Skeletal muscle satellite cell (primary cell): ENCODE results near the gene EME2.

ENCODE experiments used
- H3K27me3 ChIP-seq: 2 replicates; pipeline ENCODE4 v1.7.0; 2013; ENCODE audit warnings: low read length; ENCODE audit not compliant: control insufficient read depth, insufficient read depth
- H3K36me3 ChIP-seq: 2 replicates; pipeline ENCODE4 v1.7.0; 2013; ENCODE audit warnings: mild to moderate bottlenecking, control low read depth, low read length; ENCODE audit not compliant: insufficient read depth
- H3K4me1 ChIP-seq: 2 replicates; pipeline ENCODE4 v1.7.0; 2013; ENCODE audit warnings: low read length; ENCODE audit not compliant: control insufficient read depth, insufficient read depth
- H3K4me2 ChIP-seq: 2 replicates; pipeline ENCODE4 v1.7.0; 2013; ENCODE audit warnings: mild to moderate bottlenecking, low read length
- H3K4me3 ChIP-seq: 2 replicates; pipeline ENCODE4 v1.7.0; 2013; ENCODE audit warnings: low read length
- H3K9ac ChIP-seq: 2 replicates; pipeline ENCODE4 v1.7.0; 2013; ENCODE audit warnings: mild to moderate bottlenecking, low read depth, low read length, moderate library complexity
- H3K9me3 ChIP-seq: replicated peaks from 2 replicates; pipeline ENCODE4 v1.7.0; 2013; ENCODE audit warnings: mild to moderate bottlenecking, control low read depth, low read length

The EME2 gene

GRCh38 chr16:1762196-1762878 is 10.3 kb upstream of the EME2 start:
- H3K27me3 ChIP-seq = no peaks in the 10 kb centered on the region
- H3K9me3 ChIP-seq = no peaks in the 10 kb centered on the region
- no peak overlapping the region for H3K4me3 ChIP-seq
- peaks cover 71% of the 10 kb centered on the region for H3K36me3 ChIP-seq
- no peak overlapping the region for H3K4me2 ChIP-seq
- H3K4me1 ChIP-seq = no peaks in the 10 kb centered on the region
- no peak overlapping the region for H3K9ac ChIP-seq

DNA sequence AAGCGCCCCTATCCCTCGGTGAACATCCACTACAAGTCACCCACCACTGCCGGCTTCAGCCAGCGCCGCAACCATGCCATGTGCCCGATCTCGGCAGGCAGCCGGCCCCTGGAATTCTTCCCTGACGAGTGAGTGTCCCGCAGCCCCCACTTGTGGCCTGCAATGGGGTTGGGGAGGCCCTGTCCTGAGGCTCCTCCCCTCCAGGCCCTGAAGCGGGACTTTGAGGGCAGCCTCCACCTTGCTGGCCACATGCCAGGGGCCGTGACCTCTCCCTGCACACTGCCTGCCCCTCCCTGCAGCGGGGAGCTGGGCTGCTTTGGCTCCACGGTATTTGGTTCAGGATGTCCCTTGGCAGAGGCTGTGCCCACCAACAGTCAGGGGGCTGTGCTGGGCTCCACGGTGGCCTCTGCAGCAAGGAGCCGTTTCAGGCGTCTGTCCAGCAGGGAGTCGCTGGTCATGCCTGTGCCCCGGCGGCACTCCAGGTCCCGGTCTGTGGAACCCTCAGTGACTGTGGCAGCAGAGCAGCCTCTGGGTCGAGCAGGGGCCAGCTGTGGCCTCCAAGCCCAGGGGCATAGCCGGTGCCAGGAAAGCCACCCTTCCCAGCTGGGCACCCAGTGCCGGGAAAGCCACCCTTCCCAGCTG is 9.6 kb upstream of the EME2 start:
- Histone ChIP-seq H3K27me3 (no peaks in the 10 kb centered on the region), H3K36me3 (peaks cover 74% of the 10 kb centered on the region), H3K4me3 (no peak overlapping the region), H3K4me2 (no peak overlapping the region), H3K9me3 (no peaks in the 10 kb centered on the region), H3K4me1 (no peaks in the 10 kb centered on the region), H3K9ac (no peak overlapping the region)

DNA sequence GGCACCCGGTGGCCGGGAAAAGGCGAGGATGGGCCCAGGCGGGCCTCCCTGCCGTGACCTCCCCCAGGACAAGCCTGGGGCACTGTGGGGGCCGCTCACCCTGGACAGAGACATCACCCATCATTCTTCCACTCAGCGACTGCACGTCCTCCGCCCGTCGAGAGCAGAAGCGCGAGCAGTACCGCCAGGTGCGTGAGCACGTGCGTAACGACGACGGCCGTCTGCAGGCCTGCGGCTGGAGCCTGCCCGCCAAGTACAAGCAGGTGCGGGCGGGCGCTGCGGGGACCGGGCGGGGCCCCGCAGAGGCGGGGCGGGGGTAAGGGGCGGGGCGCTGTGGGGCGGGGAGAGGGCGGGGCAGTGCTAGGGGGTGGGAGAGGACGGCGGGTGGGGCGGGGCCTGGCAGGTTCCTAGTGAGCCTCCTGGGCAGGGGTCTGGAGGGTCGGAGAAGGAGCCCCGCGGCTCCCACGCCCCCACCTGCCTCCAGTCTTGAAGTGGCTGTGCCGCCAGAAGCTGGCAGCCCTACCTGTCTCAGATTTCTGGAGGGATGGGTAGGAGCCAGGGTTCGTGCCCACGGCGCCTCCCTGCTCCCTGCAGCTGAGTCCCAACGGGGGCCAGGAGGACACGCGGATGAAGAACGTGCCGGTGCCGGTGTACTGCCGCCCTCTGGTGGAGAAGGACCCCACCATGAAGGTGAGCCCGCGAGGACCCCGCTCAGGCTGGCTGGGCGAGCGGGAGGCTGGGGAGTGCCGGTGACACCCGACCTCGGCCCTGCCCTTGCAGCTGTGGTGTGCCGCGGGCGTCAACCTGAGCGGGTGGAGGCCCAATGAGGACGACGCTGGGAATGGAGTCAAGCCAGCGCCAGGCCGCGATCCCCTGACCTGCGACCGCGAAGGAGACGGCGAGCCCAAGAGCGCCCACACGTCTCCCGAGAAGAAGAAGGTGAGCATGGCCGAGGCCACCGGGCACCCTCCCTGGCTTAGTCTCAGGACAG is 8.8 kb upstream of the EME2 start:
- Histone ChIP-seq H3K4me2 (no peak overlapping the region), H3K4me1 (no peaks in the 10 kb centered on the region), H3K27me3 (no peaks in the 10 kb centered on the region), H3K4me3 (no peak overlapping the region), H3K9ac (no peak overlapping the region), H3K9me3 (no peaks in the 10 kb centered on the region), H3K36me3 (peaks cover 77% of the 10 kb centered on the region)

DNA sequence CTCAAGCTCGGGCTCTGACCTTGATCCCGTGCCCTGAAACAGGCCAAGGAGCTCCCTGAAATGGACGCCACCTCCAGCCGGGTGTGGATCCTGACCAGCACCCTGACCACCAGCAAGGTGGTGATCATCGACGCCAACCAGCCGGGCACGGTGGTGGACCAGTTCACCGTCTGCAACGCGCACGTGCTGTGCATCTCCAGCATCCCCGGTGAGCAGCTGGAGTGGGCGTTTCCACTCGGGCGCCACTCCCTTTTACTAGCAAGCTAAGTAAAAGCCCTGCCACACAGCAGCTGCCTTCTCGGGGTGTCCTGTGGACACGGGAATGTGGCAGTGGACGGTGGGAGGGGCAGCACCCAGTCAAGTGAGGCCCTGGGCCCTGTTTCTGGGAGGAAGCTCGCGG is 7.6 kb upstream of the EME2 start:
- no peaks in the 10 kb centered on the region for H3K9me3 ChIP-seq
- H3K9ac ChIP-seq = no peak overlapping the region
- no peak overlapping the region for H3K4me3 ChIP-seq
- H3K4me1 ChIP-seq = peaks cover 1% of the 10 kb centered on the region
- no peaks in the 10 kb centered on the region for H3K27me3 ChIP-seq
- H3K36me3 ChIP-seq = peaks cover 82% of the 10 kb centered on the region
- no peak overlapping the region for H3K4me2 ChIP-seq

GRCh38 chr16:1765826-1766225 is 6.8 kb upstream of the EME2 start:
- peaks cover 10% of the 10 kb centered on the region for H3K4me1 ChIP-seq
- H3K9ac ChIP-seq = no peak overlapping the region
- no peaks in the 10 kb centered on the region for H3K27me3 ChIP-seq
- no peak overlapping the region for H3K4me3 ChIP-seq
- peaks cover 76% of the 10 kb centered on the region for H3K36me3 ChIP-seq
- H3K4me2 ChIP-seq = no peak overlapping the region
- H3K9me3 ChIP-seq = no peaks in the 10 kb centered on the region

GRCh38 chr16:1766231-1766630 is 6.4 kb upstream of the EME2 start:
- Histone ChIP-seq H3K9me3 (no peaks in the 10 kb centered on the region), H3K4me2 (no peak overlapping the region), H3K27me3 (no peaks in the 10 kb centered on the region), H3K9ac (no peak overlapping the region), H3K36me3 (peaks cover 76% of the 10 kb centered on the region), H3K4me3 (no peak overlapping the region), H3K4me1 (peaks cover 11% of the 10 kb centered on the region)

- peaks cover 11% of the 10 kb centered on the region for H3K4me1 ChIP-seq
- H3K9me3 ChIP-seq = no peaks in the 10 kb centered on the region
- no peak overlapping the region for H3K4me2 ChIP-seq
- H3K9ac ChIP-seq = no peak overlapping the region
- H3K36me3 ChIP-seq = peaks cover 76% of the 10 kb centered on the region
- no peaks in the 10 kb centered on the region for H3K27me3 ChIP-seq
- no peak overlapping the region for H3K4me3 ChIP-seq
These were observed 5.9 kb upstream of the EME2 start for GRCh38 chr16:1766701-1767100.

DNA sequence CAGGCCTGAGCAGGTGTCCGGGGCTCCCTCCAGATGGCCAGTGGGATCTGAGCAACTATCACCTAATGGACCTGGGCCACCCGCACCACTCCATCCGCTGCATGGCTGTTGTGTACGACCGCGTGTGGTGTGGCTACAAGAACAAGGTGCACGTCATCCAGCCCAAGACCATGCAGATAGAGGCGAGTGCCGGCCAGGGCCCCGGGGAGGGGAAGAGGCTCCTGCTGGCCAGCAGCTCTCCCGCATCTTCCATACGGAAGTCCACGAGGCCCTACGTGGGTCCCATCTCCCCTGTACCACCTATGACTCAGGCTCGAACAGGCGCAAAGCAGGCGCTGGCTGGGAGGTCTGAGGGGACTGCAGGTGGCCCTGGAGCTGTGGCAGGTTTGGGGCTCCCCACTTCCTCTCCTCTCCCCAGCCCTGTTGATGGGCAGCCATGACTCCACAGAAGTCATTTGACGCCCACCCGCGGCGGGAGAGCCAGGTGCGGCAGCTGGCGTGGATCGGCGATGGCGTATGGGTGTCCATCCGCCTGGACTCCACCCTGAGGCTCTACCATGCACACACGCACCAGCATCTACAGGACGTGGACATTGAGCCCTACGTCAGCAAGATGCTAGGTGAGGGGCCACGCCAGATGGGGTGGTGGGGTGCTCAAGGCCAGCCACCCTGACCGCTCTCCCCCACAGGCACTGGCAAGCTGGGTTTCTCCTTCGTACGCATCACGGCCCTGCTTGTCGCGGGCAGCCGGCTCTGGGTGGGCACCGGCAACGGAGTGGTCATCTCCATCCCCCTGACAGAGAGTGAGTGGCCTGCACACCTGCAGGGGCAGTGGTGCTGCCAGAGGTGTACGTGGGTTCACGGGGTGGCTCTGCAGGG is 5.3 kb upstream of the EME2 start:
- Histone ChIP-seq H3K9me3 (no peaks in the 10 kb centered on the region), H3K4me1 (peaks cover 18% of the 10 kb centered on the region), H3K4me2 (no peak overlapping the region), H3K36me3 (peaks cover 70% of the 10 kb centered on the region), H3K27me3 (no peaks in the 10 kb centered on the region), H3K9ac (no peak overlapping the region), H3K4me3 (no peak overlapping the region)

GRCh38 chr16:1768061-1768766 is 4.4 kb upstream of the EME2 start:
- no peaks in the 10 kb centered on the region for H3K27me3 ChIP-seq
- no peak overlapping the region for H3K4me3 ChIP-seq
- H3K9me3 ChIP-seq = no peaks in the 10 kb centered on the region
- H3K4me1 ChIP-seq = peaks cover 19% of the 10 kb centered on the region
- H3K9ac ChIP-seq = no peak overlapping the region
- H3K36me3 ChIP-seq = peaks cover 62% of the 10 kb centered on the region
- H3K4me2 ChIP-seq = no peak overlapping the region

GRCh38 chr16:1768767-1769401 is 3.7 kb upstream of the EME2 start:
- Histone ChIP-seq H3K36me3 (peaks cover 57% of the 10 kb centered on the region), H3K4me3 (no peak overlapping the region), H3K9ac (no peak overlapping the region), H3K27me3 (no peaks in the 10 kb centered on the region), H3K4me2 (no peak overlapping the region), H3K9me3 (no peaks in the 10 kb centered on the region), H3K4me1 (peaks cover 19% of the 10 kb centered on the region)
